K562 (cell line): ENCODE results near the gene PRCC. TPM values are rescaled to one million over a fixed set of nuclear protein-coding genes. Genes with fewer than 3 reads are reported as not detected.
A peak's percentile ranks its signal among the peaks of the same experiment; 100 is the strongest.

Source experiments
- BDP1 ChIP-seq: IDR thresholded peaks from 3 replicates; pipeline ENCODE4 v1.6.1; 2011; ENCODE audit not compliant: insufficient read length, insufficient read depth
- CREB5 ChIP-seq: fragments of 250-450 bp; sonication (Bioruptor Pico); IDR thresholded peaks from 2 replicates; pipeline ENCODE4 v1.5.0; 2020; ENCODE audit warnings: mild to moderate bottlenecking
- CTBP1 ChIP-seq: fragments of 450-650 bp; IDR thresholded peaks from 2 replicates; pipeline ENCODE4 v1.6.1; 2016; ENCODE audit warnings: borderline replicate concordance
- CTCF ChIP-seq, 3 experiments: IDR thresholded peaks in 2 of 3; conservative IDR thresholded peaks in 1 of 3; 2 replicates each; pipeline ENCODE4 v1.5.1; 2011 to 2012; ENCODE audit warnings: low read length in 3 of 3, mild to moderate bottlenecking in 3 of 3, control low read depth in 2 of 3, improper control_type of control experiment in 1 of 3, inconsistent platforms in 1 of 3, low read depth in 1 of 3, mixed read lengths in 1 of 3, moderate library complexity in 1 of 3; ENCODE audit not compliant: insufficient read depth in 2 of 3
- EGR1 ChIP-seq: fragments of 450-650 bp; conservative IDR thresholded peaks from 2 replicates; pipeline ENCODE4 v1.6.1; 2017; ENCODE audit warnings: mild to moderate bottlenecking
- ETS1 ChIP-seq: conservative IDR thresholded peaks from 2 replicates; pipeline ENCODE4 v1.6.1; 2011; ENCODE audit warnings: low read depth, mild to moderate bottlenecking, low read length; ENCODE audit not compliant: control insufficient read depth
- ETS2 ChIP-seq: IDR thresholded peaks from 2 replicates; pipeline ENCODE4 v1.6.1; 2016; ENCODE audit warnings: borderline replicate concordance, missing genetic modification characterization, mild to moderate bottlenecking, moderate library complexity, missing compliant biosample characterization; ENCODE audit not compliant: poor library complexity, severe bottlenecking
- ILK ChIP-seq: fragments of 450-650 bp; IDR thresholded peaks from 2 replicates; pipeline ENCODE4 v1.6.1; 2016; ENCODE audit warnings: missing genetic modification characterization, low read depth, mild to moderate bottlenecking, missing compliant biosample characterization, moderate library complexity, borderline replicate concordance
- SMARCE1 ChIP-seq: fragments of 450-650 bp; IDR thresholded peaks from 2 replicates; pipeline ENCODE4 v1.7.1; 2016; ENCODE audit warnings: mild to moderate bottlenecking
- SRSF3 ChIP-seq: fragments of 200-400 bp; formaldehyde crosslinking; IDR thresholded peaks from 2 replicates; pipeline ENCODE4 v1.6.1; 2016; ENCODE audit warnings: mild to moderate bottlenecking, low read length, moderate library complexity; ENCODE audit not compliant: insufficient read depth
- ZNF518B ChIP-seq: fragments of 250-450 bp; sonication (Bioruptor Pico); IDR thresholded peaks from 2 replicates; pipeline ENCODE4 v1.5.0; 2021; ENCODE audit warnings: mild to moderate bottlenecking, moderate library complexity
- ZNF609 ChIP-seq: sonication (generic); formaldehyde crosslinking; IDR thresholded peaks from 2 replicates; pipeline ENCODE4 v1.8.1; 2023; ENCODE audit warnings: missing genetic modification reagents, mild to moderate bottlenecking, borderline replicate concordance
- polyA plus RNA-seq, 8 experiments: library from polyadenylated mRNA; depleted of rRNA in 4 of 8; stranded (reverse) in 5 of 8; unstranded in 3 of 8; fragments of >200 nt; fragmentation: Nextera tagmentation in 2 of 8; fragmentation: Illumina TruSeq in 1 of 8; extraction: Ambion mirVana in 2 of 8; extraction: Trizol in 1 of 8; gene quantifications; 2 replicates each; pipeline versions ENCODE4 v1.2.1 to v1.2.3, GENCODE V29; 2011 to 2014; ENCODE audit warnings: inconsistent platforms in 1 of 8, missing spikeins in 1 of 8
- total RNA-seq, 7 experiments: library from RNA; depleted of rRNA in 6 of 7; stranded (reverse); fragments of >200 nt in 6 of 7; fragmentation: Illumina TruSeq in 2 of 7; extraction: Trizol in 2 of 7; gene quantifications; 2 replicates each; pipeline versions ENCODE4 v1.2.1 to v1.2.3, GENCODE V29; 2011 to 2021; ENCODE audit warnings: low replicate concordance in 1 of 7

The PRCC gene
- total and polyA plus RNA-seq, 9 of the 15 experiments (the other 6 are each of a cell fraction or from before 2014, with no cell fraction given): 23.9 to 201 (median 41.1) TPM

GRCh38 chr1:156838972-156839371 is 71.6 kb downstream of the PRCC start (continued):
- no peak for TF ChIP-seq ETS1
- TF ChIP-seq CTCF (IDR thresholded peaks at IDR 0.05 in 2 of 3, conservative IDR thresholded peaks at IDR 0.05 in 1 of 3; ENCODE audit: insufficient read depth in 2 of 3, low read depth in 1 of 3, low read length in 3 of 3): peak; percentile 90 to 95 (median 94)
- TF ChIP-seq ILK (tag): no peak
- TF ChIP-seq ETS2 (tag): no peak
- no peak for TF ChIP-seq CREB5 (CRISPR knock-in tag)
- no peak for TF ChIP-seq SRSF3
- TF ChIP-seq BDP1: no peak
- TF ChIP-seq CTBP1: 0 out of 2 replicates have a peak, but pooled peaks have one; percentile 24
- no peak for TF ChIP-seq EGR1
- TF ChIP-seq ZNF609 (CRISPR knock-in tag): no peak
- no peak for TF ChIP-seq SMARCE1
- no peak for TF ChIP-seq ZNF518B (CRISPR knock-in tag)
